DMS153 treated with DMSO at 0.1 percent for 48 hours (cell line): Measurements from ENCODE around the gene POLR3E.
"Not testable (repeated sequence)": the region's sequence is repeated elsewhere in the genome, so short reads cannot be mapped to it uniquely, and the experiment has no call there.

Experiments used
- DNase-seq: peaks from one replicate; lab custom pipeline; 2025; ENCODE audit not compliant: unreplicated experiment; lab: John Stamatoyannopoulos, UW

POLR3E gene

GRCh38 chr16:22292320-22292719 is 4.9 kb upstream of the POLR3E start:
- DNase-seq, result no peak

- no peak for DNase-seq
Measured at GRCh38 chr16:22293137-22294106, 3.8 kb upstream of the POLR3E start.

DNA sequence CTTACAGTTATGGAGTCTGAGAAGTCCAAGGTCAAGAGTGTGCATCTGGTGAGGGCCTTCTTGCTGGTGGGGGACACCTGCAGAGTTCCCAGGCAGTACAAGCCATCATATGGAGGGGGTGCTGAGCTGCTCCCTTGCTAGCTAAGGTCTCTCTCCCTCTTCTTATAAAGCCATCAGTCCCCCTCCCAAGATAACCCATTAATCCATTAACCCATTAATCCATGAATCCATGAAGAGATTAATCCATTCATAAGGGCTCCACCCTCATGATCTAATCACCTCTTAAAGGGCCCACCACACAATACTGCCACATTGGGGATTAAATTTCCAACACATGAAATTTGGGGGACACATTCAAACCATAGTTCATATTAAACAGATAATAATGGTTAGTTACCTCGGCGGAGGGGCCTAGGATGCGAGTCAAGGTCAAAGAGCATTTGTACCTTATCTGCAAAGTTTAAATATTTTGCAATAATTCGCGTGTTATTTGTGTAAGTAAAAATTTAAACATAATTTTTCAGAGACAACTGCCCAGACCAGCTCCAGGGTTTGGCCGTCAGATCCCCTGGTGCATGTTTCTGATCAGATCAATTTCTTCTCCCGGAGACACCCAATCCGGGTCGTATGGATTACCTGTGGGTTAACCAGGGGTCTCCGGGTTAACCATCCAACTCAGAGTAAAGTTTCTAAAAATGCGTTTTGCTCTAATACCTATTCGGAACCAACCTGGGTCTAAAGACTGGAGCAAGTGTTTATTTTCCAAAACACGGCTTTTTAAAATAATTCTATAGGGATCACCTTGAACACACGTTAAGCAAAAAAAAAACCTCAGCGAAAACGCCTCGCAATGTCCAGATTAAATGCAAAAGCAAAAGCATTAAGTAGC is 740 bp upstream of the POLR3E start:
- peak; percentile 7 for DNase-seq

GRCh38 chr16:22297871-22298733 is 893 bp downstream of the POLR3E start:
- peak; percentile 55 for DNase-seq

GRCh38 chr16:22299036-22299435 is 1.8 kb downstream of the POLR3E start:
- no peak for DNase-seq

- DNase-seq, result peak; percentile 20
Measured at GRCh38 chr16:22300427-22301071, 3.3 kb downstream of the POLR3E start.

DNA sequence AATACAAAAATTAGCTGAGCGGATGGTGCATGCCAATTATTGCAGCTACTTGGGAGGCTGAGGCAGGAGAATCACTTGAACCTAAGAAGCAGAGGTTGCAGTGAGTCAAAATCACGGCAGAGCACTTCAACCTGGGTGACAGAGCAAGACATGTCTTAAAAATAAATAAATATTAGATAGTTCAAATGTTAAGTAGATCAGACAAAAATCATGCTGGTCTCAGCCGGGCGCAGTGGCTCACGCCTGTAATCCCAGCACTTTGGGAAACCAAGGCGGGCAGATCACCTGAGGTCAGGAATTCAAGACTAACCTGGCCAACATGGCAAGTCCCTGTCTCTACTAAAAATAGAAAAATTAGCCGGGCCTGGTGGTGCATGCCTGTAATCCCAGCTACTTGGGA is 4.2 kb downstream of the POLR3E start:
- DNase-seq, result not testable (repeated sequence)

GRCh38 chr16:22302776-22303363 is 5.7 kb downstream of the POLR3E start:
- no peak for DNase-seq

DNA sequence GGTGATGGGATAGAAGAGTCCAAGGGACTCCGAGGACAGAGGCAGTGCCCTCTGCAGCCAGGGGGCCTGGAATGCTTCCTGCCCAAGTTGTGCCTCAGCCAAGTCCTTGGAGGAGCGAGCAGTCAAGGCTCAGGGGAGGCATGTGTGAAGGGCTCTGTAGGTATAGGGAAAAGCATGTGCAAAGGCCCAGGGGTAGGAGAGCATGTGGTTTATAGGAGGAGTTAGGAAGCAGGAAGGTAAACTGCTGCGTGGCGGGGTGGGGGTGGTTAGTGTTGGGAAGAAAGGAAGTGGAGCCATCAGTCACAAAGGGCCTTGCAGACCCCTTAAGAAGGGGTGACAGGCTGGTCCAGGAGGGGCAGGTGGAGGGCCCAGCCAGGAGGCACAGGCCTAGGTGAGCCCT is 7.2 kb downstream of the POLR3E start:
- no peak for DNase-seq

- DNase-seq, result no peak
Measured at GRCh38 chr16:22306788-22307187, 9.6 kb downstream of the POLR3E start.

DNA sequence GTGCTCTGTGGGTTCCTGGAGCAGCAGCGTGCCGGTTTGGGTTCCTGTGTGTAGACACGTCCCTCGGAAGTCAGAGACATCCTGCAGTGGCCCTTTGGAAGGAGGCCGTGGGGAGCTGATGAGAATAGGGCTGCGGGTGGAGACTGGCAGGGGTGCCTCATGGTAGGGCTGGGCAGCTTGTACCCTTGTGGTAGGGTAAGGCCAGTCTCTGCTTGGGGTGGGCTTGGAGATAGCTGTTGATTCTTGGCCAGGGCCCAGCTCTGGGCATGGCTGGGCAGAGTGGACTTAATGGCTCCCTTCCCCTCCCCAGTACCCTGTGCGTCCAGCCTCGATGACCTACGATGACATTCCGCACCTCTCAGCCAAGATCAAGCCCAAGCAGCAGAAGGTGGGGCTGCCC is 10.6 kb downstream of the POLR3E start:
- no peak for DNase-seq

DNA sequence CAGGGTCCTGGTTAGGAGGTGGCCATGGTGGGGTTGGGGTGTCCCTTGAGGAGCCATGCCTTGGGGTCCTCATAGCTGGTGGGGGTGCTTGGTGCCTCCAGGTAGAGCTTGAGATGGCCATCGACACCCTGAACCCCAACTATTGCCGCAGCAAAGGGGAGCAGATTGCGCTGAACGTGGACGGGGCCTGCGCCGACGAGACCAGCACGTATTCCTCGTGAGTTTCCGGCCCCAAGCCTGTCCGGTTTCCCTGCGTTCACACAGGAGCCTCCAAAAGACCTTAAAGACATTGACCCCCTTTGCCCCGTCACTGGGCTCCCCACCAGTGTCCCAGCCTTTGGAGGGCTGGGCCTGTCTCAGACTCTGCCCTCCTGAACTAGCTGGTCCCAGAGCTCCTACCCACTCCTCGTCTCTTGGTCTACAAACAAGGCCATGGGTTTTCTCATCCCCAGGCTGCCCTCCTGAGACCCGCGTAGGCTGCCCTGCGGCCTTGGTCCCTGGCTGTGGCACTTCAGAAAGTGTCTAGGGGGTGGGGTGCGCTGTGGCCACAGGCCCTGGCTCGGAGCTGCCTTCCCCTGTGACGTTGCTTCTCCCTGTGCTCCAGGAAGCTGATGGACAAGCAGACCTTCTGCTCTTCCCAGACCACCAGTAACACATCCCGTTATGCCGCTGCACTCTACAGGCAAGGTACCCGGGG is 11.8 kb downstream of the POLR3E start:
- DNase-seq, result no peak

GRCh38 chr16:22311520-22311919 is 14.3 kb downstream of the POLR3E start:
- DNase-seq, result no peak

DNA sequence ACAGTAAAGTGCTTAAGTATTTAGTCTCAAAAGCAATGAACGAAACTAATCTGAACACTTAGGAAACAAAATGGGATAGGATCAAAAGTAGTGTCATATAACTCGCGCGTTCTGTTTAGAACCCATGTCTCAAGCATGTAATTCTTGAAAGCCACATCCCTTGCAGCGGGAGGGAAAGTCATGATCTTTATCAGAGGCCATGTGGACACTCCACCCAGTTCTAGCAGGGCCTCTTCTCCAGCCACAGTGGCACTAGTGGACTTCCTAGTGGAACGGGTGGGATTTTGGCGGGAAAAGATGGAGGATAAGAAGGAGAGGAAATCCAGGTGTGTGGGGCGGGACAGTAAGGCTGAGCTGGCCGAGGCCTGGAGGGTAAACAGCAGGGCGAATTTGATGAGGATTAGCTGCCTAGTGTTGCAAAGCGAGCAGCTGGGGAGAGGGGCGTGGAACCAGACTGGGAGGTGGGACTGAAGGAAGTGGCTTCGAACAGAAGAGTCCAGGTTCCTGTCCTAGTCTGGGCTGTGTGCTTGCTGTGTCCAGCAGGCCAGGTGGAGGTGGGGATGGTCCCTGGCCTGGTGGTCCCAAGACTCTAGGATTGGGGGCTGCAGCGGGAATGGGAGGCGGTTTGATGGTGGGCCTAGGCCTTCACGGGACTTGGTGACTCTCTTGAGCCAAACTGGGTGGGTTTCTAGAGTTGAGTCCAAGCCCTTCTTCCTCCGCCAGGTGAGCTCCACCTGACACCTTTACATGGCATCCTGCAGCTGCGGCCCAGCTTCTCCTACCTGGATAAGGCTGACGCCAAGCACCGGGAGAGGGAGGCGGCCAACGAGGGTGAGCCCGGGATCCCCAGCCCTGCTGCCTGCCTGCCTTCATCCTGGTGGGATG is 15.9 kb downstream of the POLR3E start:
- DNase-seq, result no peak

GRCh38 chr16:22313876-22314470 is 16.8 kb downstream of the POLR3E start:
- DNase-seq, result no peak

GRCh38 chr16:22314661-22315626 is 17.7 kb downstream of the POLR3E start:
- DNase-seq, result no peak

GRCh38 chr16:22315979-22316378 is 18.8 kb downstream of the POLR3E start:
- DNase-seq, result no peak
